ENCODE measurements around the gene CENPX. TPM values are rescaled to one million over a fixed set of nuclear protein-coding genes. Genes with fewer than 3 reads are reported as not detected.
A peak's percentile ranks its signal among the peaks of the same experiment; 100 is the strongest.

The CENPX gene
- total RNA-seq, 1 experiment from 2014 or later, result 187 TPM

DNA sequence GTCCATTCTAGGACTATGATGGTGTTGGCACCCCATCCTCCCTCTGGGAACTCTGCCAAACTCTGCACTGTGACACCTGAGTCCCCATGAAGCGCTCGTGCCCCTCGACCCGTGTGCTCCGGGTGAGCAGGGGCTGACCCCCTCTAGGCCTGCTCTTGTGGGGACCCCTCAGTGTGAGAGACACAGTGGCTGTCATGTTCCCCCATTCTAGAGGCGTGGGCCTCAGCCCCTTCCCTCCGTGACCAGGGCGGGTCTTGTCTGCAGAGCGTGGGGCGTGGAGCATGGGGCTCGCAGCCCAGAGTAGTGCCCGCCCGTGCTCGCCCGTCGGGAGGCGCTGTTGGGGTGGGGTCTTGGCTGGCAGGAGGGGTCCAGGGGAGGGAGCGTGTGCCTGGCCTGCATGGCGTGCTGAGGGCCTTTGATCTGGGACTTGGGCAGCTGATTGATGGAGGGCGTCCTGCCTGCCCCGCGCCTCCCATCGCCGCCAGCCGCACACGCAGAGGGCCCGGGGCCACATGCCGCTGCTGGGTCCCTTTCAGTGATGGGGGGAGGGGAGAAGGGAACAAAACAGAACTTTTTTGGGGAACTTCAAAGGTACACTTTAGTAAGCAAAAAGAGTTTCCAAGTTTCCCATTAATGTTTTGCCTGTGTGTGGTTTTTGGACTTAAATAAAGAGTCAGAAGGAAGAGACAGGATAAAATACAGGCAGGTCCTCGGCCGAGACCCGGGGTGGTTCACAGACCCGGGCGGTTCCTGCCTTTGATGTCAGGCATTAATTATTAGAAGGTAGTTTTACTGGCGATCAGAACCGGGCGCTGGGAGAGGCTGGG lies 22.5 kb downstream of the CENPX start:
- POLR2A ChIA-PET, result no interaction called here
- in situ Hi-C loops (cut with HindIII; ENCODE audit: low pct_unique_long_range_greater_than_20kb, low sequenced_read_pairs), result no loop called here

DNA sequence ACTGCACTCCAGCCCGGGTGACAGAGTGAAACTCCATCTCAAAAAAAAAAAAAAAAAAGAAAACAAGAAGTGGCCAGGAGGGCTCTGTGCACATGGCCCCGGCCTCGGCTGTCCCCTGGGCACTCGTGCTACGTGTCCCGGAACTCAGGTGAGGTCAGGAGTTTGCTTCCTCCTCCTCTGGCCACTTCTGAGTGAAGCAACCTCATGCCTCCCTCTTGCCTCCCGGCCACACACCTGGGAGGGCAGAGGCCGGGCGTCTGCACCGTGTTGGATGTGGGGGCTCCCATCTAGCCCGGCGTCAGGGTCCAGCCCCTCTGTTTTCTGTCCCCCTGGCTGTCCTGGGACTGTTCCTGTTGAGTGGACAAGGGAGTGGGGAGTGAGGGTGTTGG lies 23.1 kb downstream of the CENPX start:
- ChIA-PET POLR2A (no interaction called here), CTCF (interaction anchor here (0.7 kb wide), 1 partner anchor 1761 kb away, joined by 5 read pairs; no protein-coding TSS in a partner anchor)

More for the DNA sequence above, 22.5 kb downstream of the CENPX start:
- Histone ChIP-seq H3K4me1 (ENCODE audit: control insufficient read depth, insufficient read depth, low read length) (peaks cover 28% of the 10 kb centered on the region), H3K36me3 (ENCODE audit: control insufficient read depth, insufficient read depth, low read length) (no peaks in the 10 kb centered on the region), H3K9me3 (ENCODE audit: control insufficient read depth, insufficient read depth, low read depth, low read length) (no peaks in the 10 kb centered on the region), H3K27me3 (ENCODE audit: control insufficient read depth, insufficient read depth, low read length) (no peaks in the 10 kb centered on the region), H3K4me3 (ENCODE audit: low read depth in 2 of 2, low read length in 2 of 2) (no peak overlapping the region), H3K27ac (ENCODE audit: low read length) (no peak overlapping the region)
- intact Hi-C loops (cut with micrococcal nuclease; ENCODE audit: unreplicated experiment), result no loop called here
- no peak for ATAC-seq
- no TSS peak for BruUV-seq (replicated peaks)
- DNase-seq (ENCODE audit: low read depth, low spot score), result no peak
- CTCF ChIA-PET, result no interaction called here
- TF ChIP-seq, protein P1, sequence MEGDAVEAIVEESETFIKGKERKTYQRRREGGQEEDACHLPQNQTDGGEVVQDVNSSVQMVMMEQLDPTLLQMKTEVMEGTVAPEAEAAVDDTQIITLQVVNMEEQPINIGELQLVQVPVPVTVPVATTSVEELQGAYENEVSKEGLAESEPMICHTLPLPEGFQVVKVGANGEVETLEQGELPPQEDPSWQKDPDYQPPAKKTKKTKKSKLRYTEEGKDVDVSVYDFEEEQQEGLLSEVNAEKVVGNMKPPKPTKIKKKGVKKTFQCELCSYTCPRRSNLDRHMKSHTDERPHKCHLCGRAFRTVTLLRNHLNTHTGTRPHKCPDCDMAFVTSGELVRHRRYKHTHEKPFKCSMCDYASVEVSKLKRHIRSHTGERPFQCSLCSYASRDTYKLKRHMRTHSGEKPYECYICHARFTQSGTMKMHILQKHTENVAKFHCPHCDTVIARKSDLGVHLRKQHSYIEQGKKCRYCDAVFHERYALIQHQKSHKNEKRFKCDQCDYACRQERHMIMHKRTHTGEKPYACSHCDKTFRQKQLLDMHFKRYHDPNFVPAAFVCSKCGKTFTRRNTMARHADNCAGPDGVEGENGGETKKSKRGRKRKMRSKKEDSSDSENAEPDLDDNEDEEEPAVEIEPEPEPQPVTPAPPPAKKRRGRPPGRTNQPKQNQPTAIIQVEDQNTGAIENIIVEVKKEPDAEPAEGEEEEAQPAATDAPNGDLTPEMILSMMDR (IDR thresholded peaks at IDR 0.05), result no peak
- TF ChIP-seq, protein P2, sequence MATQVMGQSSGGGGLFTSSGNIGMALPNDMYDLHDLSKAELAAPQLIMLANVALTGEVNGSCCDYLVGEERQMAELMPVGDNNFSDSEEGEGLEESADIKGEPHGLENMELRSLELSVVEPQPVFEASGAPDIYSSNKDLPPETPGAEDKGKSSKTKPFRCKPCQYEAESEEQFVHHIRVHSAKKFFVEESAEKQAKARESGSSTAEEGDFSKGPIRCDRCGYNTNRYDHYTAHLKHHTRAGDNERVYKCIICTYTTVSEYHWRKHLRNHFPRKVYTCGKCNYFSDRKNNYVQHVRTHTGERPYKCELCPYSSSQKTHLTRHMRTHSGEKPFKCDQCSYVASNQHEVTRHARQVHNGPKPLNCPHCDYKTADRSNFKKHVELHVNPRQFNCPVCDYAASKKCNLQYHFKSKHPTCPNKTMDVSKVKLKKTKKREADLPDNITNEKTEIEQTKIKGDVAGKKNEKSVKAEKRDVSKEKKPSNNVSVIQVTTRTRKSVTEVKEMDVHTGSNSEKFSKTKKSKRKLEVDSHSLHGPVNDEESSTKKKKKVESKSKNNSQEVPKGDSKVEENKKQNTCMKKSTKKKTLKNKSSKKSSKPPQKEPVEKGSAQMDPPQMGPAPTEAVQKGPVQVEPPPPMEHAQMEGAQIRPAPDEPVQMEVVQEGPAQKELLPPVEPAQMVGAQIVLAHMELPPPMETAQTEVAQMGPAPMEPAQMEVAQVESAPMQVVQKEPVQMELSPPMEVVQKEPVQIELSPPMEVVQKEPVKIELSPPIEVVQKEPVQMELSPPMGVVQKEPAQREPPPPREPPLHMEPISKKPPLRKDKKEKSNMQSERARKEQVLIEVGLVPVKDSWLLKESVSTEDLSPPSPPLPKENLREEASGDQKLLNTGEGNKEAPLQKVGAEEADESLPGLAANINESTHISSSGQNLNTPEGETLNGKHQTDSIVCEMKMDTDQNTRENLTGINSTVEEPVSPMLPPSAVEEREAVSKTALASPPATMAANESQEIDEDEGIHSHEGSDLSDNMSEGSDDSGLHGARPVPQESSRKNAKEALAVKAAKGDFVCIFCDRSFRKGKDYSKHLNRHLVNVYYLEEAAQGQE (IDR thresholded peaks at IDR 0.05; ENCODE audit: insufficient read depth in 1 of 2, low read depth in 2 of 2, low read length in 1 of 2), result no peak
- TF ChIP-seq POLR2AphosphoS5 (IDR thresholded peaks at IDR 0.05; ENCODE audit: low read depth, low read length), result no peak
- TF ChIP-seq TCF7L2 (IDR thresholded peaks at IDR 0.05; ENCODE audit: low read depth, low read length), result peak; percentile 50
- no peak for TF ChIP-seq SIN3A (IDR thresholded peaks at IDR 0.05; ENCODE audit: borderline replicate concordance, insufficient read depth, low read depth, low read length)

More for the DNA sequence above, 23.1 kb downstream of the CENPX start:
- BruUV-seq (replicated peaks), result no TSS peak
- no peak for DNase-seq (ENCODE audit: low read depth, low spot score)
- no peak for ATAC-seq
- TF ChIP-seq POLR2AphosphoS5 (IDR thresholded peaks at IDR 0.05; ENCODE audit: low read depth, low read length) (no peak), TCF7L2 (IDR thresholded peaks at IDR 0.05; ENCODE audit: low read depth, low read length) (no peak)
- TF ChIP-seq, protein P1 (IDR thresholded peaks at IDR 0.05), result no peak
- TF ChIP-seq, protein P2 (IDR thresholded peaks at IDR 0.05; ENCODE audit: insufficient read depth in 1 of 2, low read depth in 2 of 2, low read length in 1 of 2), result no peak
- in situ Hi-C loops (cut with HindIII; ENCODE audit: low pct_unique_long_range_greater_than_20kb, low sequenced_read_pairs) (no loop called here), intact Hi-C loops (cut with micrococcal nuclease; ENCODE audit: unreplicated experiment) (no loop called here)
- no peaks in the 10 kb centered on the region for H3K9me3 ChIP-seq (ENCODE audit: control insufficient read depth, insufficient read depth, low read depth, low read length)
- H3K27ac ChIP-seq (ENCODE audit: low read length), result no peak overlapping the region
- H3K4me3 ChIP-seq (ENCODE audit: low read depth in 2 of 2, low read length in 2 of 2), result no peak overlapping the region
- H3K36me3 ChIP-seq (ENCODE audit: control insufficient read depth, insufficient read depth, low read length), result no peaks in the 10 kb centered on the region
- H3K27me3 ChIP-seq (ENCODE audit: control insufficient read depth, insufficient read depth, low read length), result no peaks in the 10 kb centered on the region
- peaks cover 22% of the 10 kb centered on the region for H3K4me1 ChIP-seq (ENCODE audit: control insufficient read depth, insufficient read depth, low read length)
